H1 (cell line): Measurements from ENCODE around the gene PLCB1. TPM values are rescaled to one million over a fixed set of nuclear protein-coding genes. Genes with fewer than 3 reads are reported as not detected.

Source experiments
- CTBP2 ChIP-seq: IDR thresholded peaks from 2 replicates; pipeline ENCODE4 v1.7.0; 2011; ENCODE audit warnings: borderline replicate concordance, mild to moderate bottlenecking, moderate library complexity, mixed read lengths, low read length; ENCODE audit not compliant: insufficient read depth, insufficient read length
- EGR1 ChIP-seq: IDR thresholded peaks from 2 replicates; pipeline ENCODE4 v1.6.1; 2011; ENCODE audit warnings: low read depth, low read length, borderline replicate concordance
- EP300 ChIP-seq, 2 experiments: IDR thresholded peaks; 1 replicate in 1 of 2; 2 replicates in 1 of 2; pipeline ENCODE4 v1.6.1; 2011 to 2012; ENCODE audit warnings: low read depth in 2 of 2, low read length in 2 of 2, mild to moderate bottlenecking in 2 of 2, borderline replicate concordance in 1 of 2, inconsistent platforms in 1 of 2, moderate library complexity in 1 of 2
- HDAC2 ChIP-seq, 2 experiments: fragments of 300-600 bp in 1 of 2; sonication (generic) in 1 of 2; IDR thresholded peaks; 2 replicates each; pipeline ENCODE4 v1.6.1; 2011 to 2012; ENCODE audit warnings: low read depth in 2 of 2, low read length in 2 of 2, mild to moderate bottlenecking in 2 of 2, moderate library complexity in 2 of 2, borderline replicate concordance in 1 of 2, inconsistent platforms in 1 of 2
- KDM4A ChIP-seq: IDR thresholded peaks from one replicate; pipeline ENCODE4 v1.7.1; 2012; ENCODE audit warnings: low read depth, mild to moderate bottlenecking, moderate library complexity, low read length, inconsistent platforms; ENCODE audit not compliant: severe bottlenecking
- MAFK ChIP-seq: IDR thresholded peaks from 2 replicates; pipeline ENCODE4 v1.6.1; 2012; ENCODE audit warnings: low read depth, mild to moderate bottlenecking, improper control_type of control experiment, low read length
- POLR2A ChIP-seq, 2 experiments: IDR thresholded peaks; 1 replicate in 1 of 2; 2 replicates in 1 of 2; pipeline ENCODE4 v1.6.1; 2011; ENCODE audit warnings: low read depth in 2 of 2, low read length in 2 of 2, mild to moderate bottlenecking in 2 of 2; ENCODE audit errors: control extremely low read depth in 1 of 2
- SRF ChIP-seq: IDR thresholded peaks from 2 replicates; pipeline ENCODE4 v1.6.1; 2011; ENCODE audit warnings: mild to moderate bottlenecking, low read depth, low read length, moderate library complexity
- SUZ12 ChIP-seq: fragments of 200-600 bp; sonication (generic); IDR thresholded peaks from 2 replicates; pipeline ENCODE4 v1.6.1; 2012; ENCODE audit warnings: mild to moderate bottlenecking, inconsistent platforms, low read length, moderate library complexity, mixed read lengths
- TCF12 ChIP-seq: IDR thresholded peaks from 2 replicates; pipeline ENCODE4 v1.6.1; 2011; ENCODE audit warnings: low read depth, mild to moderate bottlenecking, low read length
- polyA plus RNA-seq, 7 experiments: library from polyadenylated mRNA; depleted of rRNA in 3 of 7; stranded (reverse) in 5 of 7; unstranded in 2 of 7; fragments of >200 nt in 5 of 7; fragments of 200-250 nt in 2 of 7; gene quantifications; 1 replicate in 5 of 7; 2 replicates in 1 of 7; 4 replicates in 1 of 7; pipeline versions ENCODE4 v1.2.1 to v1.2.3, GENCODE V29; 2011 to 2013; ENCODE audit warnings: missing spikeins in 2 of 7, mixed read lengths in 2 of 7
- total RNA-seq: library from RNA; stranded (reverse); fragmentation: NEBNext Ultra II Directional; extraction: Animal tissue kit (Norgen Biotek cat#: 25700); gene quantifications from 2 replicates; pipeline ENCODE4 v1.2.1, GENCODE V29; 2021
- TF ChIP-seq, protein P1 (sequence below): fragments of 300-600 bp; sonication (generic); IDR thresholded peaks from 2 replicates; pipeline ENCODE4 v1.7.1; 2012; ENCODE audit warnings: low read length, moderate library complexity, mild to moderate bottlenecking, inconsistent platforms; ENCODE audit not compliant: insufficient replicate concordance

The PLCB1 gene
- total and polyA plus RNA-seq, 2 of the 8 experiments (the other 6 are each of a cell fraction or from before 2014, with no cell fraction given): 2.6 to 9.1 TPM

DNA sequence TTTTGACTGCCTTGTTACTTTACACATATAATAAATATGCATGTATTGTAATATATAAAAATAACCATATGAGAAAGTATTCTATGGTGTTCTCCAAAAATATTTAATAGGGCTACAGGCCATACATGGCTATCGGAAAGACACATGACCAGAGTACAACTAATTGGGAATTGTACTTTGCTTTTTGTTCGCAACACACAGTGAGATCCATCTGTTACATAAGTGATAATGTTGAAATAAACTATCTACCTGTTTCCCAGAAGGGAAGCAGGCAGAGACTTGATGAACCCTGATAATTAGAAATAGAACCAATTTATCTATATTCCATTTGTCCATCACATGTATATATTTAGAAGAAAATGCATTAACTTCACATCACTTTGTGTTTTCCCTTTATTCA lies 592.8 kb downstream of the PLCB1 start (continued):
- TF ChIP-seq, protein P1, sequence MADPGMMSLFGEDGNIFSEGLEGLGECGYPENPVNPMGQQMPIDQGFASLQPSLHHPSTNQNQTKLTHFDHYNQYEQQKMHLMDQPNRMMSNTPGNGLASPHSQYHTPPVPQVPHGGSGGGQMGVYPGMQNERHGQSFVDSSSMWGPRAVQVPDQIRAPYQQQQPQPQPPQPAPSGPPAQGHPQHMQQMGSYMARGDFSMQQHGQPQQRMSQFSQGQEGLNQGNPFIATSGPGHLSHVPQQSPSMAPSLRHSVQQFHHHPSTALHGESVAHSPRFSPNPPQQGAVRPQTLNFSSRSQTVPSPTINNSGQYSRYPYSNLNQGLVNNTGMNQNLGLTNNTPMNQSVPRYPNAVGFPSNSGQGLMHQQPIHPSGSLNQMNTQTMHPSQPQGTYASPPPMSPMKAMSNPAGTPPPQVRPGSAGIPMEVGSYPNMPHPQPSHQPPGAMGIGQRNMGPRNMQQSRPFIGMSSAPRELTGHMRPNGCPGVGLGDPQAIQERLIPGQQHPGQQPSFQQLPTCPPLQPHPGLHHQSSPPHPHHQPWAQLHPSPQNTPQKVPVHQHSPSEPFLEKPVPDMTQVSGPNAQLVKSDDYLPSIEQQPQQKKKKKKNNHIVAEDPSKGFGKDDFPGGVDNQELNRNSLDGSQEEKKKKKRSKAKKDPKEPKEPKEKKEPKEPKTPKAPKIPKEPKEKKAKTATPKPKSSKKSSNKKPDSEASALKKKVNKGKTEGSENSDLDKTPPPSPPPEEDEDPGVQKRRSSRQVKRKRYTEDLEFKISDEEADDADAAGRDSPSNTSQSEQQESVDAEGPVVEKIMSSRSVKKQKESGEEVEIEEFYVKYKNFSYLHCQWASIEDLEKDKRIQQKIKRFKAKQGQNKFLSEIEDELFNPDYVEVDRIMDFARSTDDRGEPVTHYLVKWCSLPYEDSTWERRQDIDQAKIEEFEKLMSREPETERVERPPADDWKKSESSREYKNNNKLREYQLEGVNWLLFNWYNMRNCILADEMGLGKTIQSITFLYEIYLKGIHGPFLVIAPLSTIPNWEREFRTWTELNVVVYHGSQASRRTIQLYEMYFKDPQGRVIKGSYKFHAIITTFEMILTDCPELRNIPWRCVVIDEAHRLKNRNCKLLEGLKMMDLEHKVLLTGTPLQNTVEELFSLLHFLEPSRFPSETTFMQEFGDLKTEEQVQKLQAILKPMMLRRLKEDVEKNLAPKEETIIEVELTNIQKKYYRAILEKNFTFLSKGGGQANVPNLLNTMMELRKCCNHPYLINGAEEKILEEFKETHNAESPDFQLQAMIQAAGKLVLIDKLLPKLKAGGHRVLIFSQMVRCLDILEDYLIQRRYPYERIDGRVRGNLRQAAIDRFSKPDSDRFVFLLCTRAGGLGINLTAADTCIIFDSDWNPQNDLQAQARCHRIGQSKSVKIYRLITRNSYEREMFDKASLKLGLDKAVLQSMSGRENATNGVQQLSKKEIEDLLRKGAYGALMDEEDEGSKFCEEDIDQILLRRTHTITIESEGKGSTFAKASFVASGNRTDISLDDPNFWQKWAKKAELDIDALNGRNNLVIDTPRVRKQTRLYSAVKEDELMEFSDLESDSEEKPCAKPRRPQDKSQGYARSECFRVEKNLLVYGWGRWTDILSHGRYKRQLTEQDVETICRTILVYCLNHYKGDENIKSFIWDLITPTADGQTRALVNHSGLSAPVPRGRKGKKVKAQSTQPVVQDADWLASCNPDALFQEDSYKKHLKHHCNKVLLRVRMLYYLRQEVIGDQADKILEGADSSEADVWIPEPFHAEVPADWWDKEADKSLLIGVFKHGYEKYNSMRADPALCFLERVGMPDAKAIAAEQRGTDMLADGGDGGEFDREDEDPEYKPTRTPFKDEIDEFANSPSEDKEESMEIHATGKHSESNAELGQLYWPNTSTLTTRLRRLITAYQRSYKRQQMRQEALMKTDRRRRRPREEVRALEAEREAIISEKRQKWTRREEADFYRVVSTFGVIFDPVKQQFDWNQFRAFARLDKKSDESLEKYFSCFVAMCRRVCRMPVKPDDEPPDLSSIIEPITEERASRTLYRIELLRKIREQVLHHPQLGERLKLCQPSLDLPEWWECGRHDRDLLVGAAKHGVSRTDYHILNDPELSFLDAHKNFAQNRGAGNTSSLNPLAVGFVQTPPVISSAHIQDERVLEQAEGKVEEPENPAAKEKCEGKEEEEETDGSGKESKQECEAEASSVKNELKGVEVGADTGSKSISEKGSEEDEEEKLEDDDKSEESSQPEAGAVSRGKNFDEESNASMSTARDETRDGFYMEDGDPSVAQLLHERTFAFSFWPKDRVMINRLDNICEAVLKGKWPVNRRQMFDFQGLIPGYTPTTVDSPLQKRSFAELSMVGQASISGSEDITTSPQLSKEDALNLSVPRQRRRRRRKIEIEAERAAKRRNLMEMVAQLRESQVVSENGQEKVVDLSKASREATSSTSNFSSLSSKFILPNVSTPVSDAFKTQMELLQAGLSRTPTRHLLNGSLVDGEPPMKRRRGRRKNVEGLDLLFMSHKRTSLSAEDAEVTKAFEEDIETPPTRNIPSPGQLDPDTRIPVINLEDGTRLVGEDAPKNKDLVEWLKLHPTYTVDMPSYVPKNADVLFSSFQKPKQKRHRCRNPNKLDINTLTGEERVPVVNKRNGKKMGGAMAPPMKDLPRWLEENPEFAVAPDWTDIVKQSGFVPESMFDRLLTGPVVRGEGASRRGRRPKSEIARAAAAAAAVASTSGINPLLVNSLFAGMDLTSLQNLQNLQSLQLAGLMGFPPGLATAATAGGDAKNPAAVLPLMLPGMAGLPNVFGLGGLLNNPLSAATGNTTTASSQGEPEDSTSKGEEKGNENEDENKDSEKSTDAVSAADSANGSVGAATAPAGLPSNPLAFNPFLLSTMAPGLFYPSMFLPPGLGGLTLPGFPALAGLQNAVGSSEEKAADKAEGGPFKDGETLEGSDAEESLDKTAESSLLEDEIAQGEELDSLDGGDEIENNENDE: no peak
- TF ChIP-seq HDAC2 (IDR thresholded peaks at IDR 0.05; ENCODE audit: borderline replicate concordance in 1 of 2, low read depth in 2 of 2, low read length in 2 of 2) (no peak), EP300 (IDR thresholded peaks at IDR 0.05; ENCODE audit: borderline replicate concordance in 1 of 2, low read depth in 2 of 2, low read length in 2 of 2) (no peak), SRF (no peak), MAFK (no peak), EGR1 (no peak), CTBP2 (no peak), POLR2A (IDR thresholded peaks at IDR 0.05; ENCODE audit: control extremely low read depth in 1 of 2, low read depth in 2 of 2, low read length in 2 of 2) (no peak), TCF12 (no peak), SUZ12 (no peak), KDM4A (no peak)
